HG02938 (cell line): ENCODE data around the gene GREB1L.

Source experiments
- ATAC-seq: cut with Tn5 transposase; IDR thresholded peaks from one replicate; pipeline ENCODE4 v1.9.1; 2021; ENCODE audit warnings: mild to moderate bottlenecking, moderate library complexity; ENCODE audit not compliant: unreplicated experiment

GREB1L gene

GRCh38 chr18:21479721-21480120 is 237.7 kb downstream of the GREB1L start:
- ATAC-seq: no peak

- no peak for ATAC-seq
Observed at GRCh38 chr18:21481739-21482138, 239.7 kb downstream of the GREB1L start.

- ATAC-seq: no peak
Observed at GRCh38 chr18:21483051-21483450, 241.0 kb downstream of the GREB1L start.

- no peak for ATAC-seq
Observed at GRCh38 chr18:21484851-21485636, 243.0 kb downstream of the GREB1L start.

- ATAC-seq: no peak
Observed at GRCh38 chr18:21486905-21487437, 244.9 kb downstream of the GREB1L start.

- ATAC-seq: no peak
Observed at GRCh38 chr18:21489119-21489750, 247.2 kb downstream of the GREB1L start.

- no peak for ATAC-seq
Observed at GRCh38 chr18:21489919-21490495, 248.0 kb downstream of the GREB1L start.

GRCh38 chr18:21490748-21491147 is 248.7 kb downstream of the GREB1L start:
- ATAC-seq: no peak

- no peak for ATAC-seq
Observed at GRCh38 chr18:21496277-21496835, 254.3 kb downstream of the GREB1L start.

GRCh38 chr18:21499997-21500396 is 258.0 kb downstream of the GREB1L start:
- ATAC-seq: no peak

- no peak for ATAC-seq
Observed at GRCh38 chr18:21502661-21503060, 260.6 kb downstream of the GREB1L start.

GRCh38 chr18:21507913-21508701 is 266.1 kb downstream of the GREB1L start:
- ATAC-seq: no peak

GRCh38 chr18:21509062-21509461 is 267.0 kb downstream of the GREB1L start:
- no peak for ATAC-seq

GRCh38 chr18:21513292-21513691 is 271.3 kb downstream of the GREB1L start:
- no peak for ATAC-seq

GRCh38 chr18:21513741-21514140 is 271.7 kb downstream of the GREB1L start:
- no peak for ATAC-seq

- no peak for ATAC-seq
Observed at GRCh38 chr18:21522530-21522929, 280.5 kb downstream of the GREB1L start.

GRCh38 chr18:21525916-21526315 is 283.9 kb downstream of the GREB1L start:
- ATAC-seq: no peak

- ATAC-seq: no peak
Observed at GRCh38 chr18:21526463-21526862, 284.4 kb downstream of the GREB1L start.

- no peak for ATAC-seq
Observed at GRCh38 chr18:21534327-21534726, 292.3 kb downstream of the GREB1L start.

GRCh38 chr18:21538230-21538629 is 296.2 kb downstream of the GREB1L start:
- ATAC-seq: no peak

GRCh38 chr18:21546423-21546822 is 304.4 kb downstream of the GREB1L start:
- no peak for ATAC-seq
